ENCODE results near the gene TNNT1. TPM values are rescaled to one million over a fixed set of nuclear protein-coding genes. Genes with fewer than 3 reads are reported as not detected.
A peak's percentile ranks its signal among the peaks of the same experiment; 100 is the strongest.

TNNT1 gene
- polyA plus RNA-seq, 1 experiment, result 3.3 TPM

DNA sequence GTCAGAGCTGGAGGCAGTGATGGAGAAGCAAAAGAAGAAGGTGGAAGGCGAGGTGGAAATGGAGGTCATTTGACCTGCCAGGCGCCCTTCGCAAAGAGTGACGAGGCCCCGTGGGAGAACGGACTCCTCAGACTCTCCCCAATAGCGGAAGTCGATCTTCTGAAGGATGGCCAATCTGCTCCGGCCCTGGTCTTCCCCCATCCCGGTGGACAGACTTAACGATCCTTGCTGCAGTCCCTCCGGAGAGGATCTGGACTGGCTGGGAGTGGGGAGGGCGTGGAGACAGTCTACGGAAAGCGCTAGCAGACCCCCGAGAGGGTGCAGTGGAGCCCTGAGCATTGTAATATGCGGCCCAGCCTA is 61.5 kb downstream of the TNNT1 start:
- Histone ChIP-seq H3K9me3 (ENCODE audit: control insufficient read depth, insufficient read depth, low read length) (peaks cover 6% of the 10 kb centered on the region), H3K27me3 (ENCODE audit: control insufficient read depth, insufficient read depth, low read length) (peaks cover 36% of the 10 kb centered on the region), H3K4me3 (ENCODE audit: low read depth, low read length) (peak overlapping the region; percentile 68), H3K27ac (ENCODE audit: low read depth, low read length) (peak overlapping the region; percentile 31)
- ChIA-PET POLR2A (interaction anchor here (0.6 to 1.0 kb wide), 3 partner anchors 30 to 618 kb away, joined by 3 to 4 read pairs (median 3); partner anchors contain the start of gene PPP1R12C), CTCF (interaction anchor here (0.7 to 3.2 kb wide), 8 partner anchors 10 to 73 kb away, joined by 3 to 19 read pairs (median 6); partner anchors contain the start of genes EPS8L1, PPP1R12C and RDH13)
- TF ChIP-seq, protein P1, sequence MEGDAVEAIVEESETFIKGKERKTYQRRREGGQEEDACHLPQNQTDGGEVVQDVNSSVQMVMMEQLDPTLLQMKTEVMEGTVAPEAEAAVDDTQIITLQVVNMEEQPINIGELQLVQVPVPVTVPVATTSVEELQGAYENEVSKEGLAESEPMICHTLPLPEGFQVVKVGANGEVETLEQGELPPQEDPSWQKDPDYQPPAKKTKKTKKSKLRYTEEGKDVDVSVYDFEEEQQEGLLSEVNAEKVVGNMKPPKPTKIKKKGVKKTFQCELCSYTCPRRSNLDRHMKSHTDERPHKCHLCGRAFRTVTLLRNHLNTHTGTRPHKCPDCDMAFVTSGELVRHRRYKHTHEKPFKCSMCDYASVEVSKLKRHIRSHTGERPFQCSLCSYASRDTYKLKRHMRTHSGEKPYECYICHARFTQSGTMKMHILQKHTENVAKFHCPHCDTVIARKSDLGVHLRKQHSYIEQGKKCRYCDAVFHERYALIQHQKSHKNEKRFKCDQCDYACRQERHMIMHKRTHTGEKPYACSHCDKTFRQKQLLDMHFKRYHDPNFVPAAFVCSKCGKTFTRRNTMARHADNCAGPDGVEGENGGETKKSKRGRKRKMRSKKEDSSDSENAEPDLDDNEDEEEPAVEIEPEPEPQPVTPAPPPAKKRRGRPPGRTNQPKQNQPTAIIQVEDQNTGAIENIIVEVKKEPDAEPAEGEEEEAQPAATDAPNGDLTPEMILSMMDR (IDR thresholded peaks at IDR 0.05; ENCODE audit: low read depth, low read length), result no peak
- no peak for DNase-seq (ENCODE audit: low read depth, low spot score)

DNA sequence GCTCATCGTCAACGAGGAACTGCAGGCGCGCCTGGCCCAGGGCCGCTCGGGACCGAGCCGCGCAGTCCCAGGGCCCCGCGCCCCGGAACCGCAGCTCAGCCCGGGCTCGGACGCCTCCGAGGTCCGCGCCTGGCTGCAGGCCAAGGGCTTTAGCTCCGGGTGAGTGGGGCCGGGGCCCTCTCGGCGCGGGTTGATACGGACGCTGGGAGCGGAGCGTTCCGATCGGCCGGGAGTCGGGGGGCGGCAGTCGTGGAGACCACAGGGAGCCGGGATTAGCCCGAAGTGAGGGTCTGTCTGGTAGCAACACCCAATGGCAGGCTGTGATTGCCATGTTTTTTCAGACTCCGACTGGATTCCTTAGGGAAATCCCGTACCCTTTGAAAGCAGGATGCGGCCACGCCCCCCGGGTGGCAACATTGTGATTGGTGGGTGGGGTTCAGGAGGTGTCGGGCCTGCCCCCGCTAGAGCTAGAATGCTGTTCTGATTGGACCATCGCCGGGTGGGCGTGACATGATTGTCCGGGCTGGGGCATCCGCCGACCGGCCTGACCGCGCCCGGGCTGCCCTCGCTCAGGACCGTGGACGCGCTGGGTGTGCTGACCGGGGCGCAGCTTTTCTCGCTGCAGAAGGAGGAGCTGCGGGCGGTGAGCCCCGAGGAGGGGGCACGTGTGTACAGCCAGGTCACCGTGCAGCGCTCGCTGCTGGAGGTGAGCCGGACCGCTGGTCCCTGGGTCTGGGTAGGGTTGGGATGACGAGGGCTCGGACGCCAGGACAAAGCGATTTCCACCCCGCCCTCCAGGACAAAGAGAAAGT is 62.1 kb downstream of the TNNT1 start:
- ChIA-PET CTCF (interaction anchor here (1.5 to 2.0 kb wide), 3 partner anchors 11 to 73 kb away, joined by 4 to 9 read pairs (median 7); partner anchors contain the start of gene EPS8L1), POLR2A (interaction anchor here (0.6 to 1.0 kb wide), 4 partner anchors 31 to 1221 kb away, joined by 3 to 4 read pairs (median 3); partner anchors contain the start of gene PPP1R12C)
- peak; percentile 82 for DNase-seq (ENCODE audit: low read depth, low spot score)
- Histone ChIP-seq H3K4me3 (ENCODE audit: low read depth, low read length) (peak overlapping the region; percentile 68), H3K27me3 (ENCODE audit: control insufficient read depth, insufficient read depth, low read length) (peaks cover 42% of the 10 kb centered on the region), H3K27ac (ENCODE audit: low read depth, low read length) (peak overlapping the region; percentile 31), H3K9me3 (ENCODE audit: control insufficient read depth, insufficient read depth, low read length) (peaks cover 11% of the 10 kb centered on the region)
- TF ChIP-seq, protein P1 (IDR thresholded peaks at IDR 0.05; ENCODE audit: low read depth, low read length), result no peak

DNA sequence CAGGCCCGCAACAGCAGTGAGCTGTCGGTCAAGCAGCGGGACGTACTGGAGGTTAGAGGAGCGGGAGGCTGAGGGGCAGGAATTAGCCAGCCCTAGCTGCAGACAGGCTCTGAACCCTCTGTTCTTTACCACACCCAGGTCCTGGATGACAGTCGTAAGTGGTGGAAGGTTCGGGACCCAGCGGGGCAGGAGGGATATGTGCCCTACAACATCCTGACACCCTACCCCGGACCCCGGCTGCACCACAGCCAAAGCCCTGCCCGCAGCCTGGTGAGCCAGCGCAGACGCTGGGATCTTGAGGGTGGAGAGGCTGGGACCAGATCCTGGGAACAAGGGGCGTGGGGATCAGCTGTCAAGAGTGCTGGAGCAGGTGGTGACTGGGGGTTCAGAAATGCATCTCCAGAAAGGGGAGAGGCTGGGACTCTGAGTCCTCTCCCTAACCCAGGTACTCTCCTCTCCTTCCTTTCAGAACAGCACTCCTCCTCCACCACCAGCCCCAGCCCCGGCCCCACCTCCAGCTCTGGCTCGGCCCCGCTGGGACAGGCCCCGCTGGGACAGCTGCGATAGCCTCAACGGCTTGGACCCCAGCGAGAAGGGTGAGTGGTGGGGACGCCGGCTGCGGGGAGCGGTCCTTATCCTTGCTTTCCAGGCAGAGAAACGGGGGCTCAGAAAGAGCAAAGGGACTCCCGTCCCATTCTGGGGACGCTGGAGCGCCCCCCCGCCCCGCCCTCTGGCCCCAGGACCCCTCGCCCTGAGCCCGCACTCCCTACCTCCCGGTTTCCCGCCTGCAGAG is 62.9 kb downstream of the TNNT1 start:
- H3K9me3 ChIP-seq (ENCODE audit: control insufficient read depth, insufficient read depth, low read length), result peaks cover 20% of the 10 kb centered on the region
- TF ChIP-seq, protein P1 (IDR thresholded peaks at IDR 0.05; ENCODE audit: low read depth, low read length), result no peak
- no peak overlapping the region for H3K27ac ChIP-seq (ENCODE audit: low read depth, low read length)
- DNase-seq (ENCODE audit: low read depth, low spot score), result no peak
- H3K27me3 ChIP-seq (ENCODE audit: control insufficient read depth, insufficient read depth, low read length), result peaks cover 50% of the 10 kb centered on the region
- H3K4me3 ChIP-seq (ENCODE audit: low read depth, low read length), result peak overlapping the region; percentile 68
- ChIA-PET CTCF (no interaction called here), POLR2A (interaction anchor here (0.6 to 1.0 kb wide), 2 partner anchors 32 to 1220 kb away, joined by 3 to 4 read pairs; partner anchors contain the start of gene PPP1R12C)

DNA sequence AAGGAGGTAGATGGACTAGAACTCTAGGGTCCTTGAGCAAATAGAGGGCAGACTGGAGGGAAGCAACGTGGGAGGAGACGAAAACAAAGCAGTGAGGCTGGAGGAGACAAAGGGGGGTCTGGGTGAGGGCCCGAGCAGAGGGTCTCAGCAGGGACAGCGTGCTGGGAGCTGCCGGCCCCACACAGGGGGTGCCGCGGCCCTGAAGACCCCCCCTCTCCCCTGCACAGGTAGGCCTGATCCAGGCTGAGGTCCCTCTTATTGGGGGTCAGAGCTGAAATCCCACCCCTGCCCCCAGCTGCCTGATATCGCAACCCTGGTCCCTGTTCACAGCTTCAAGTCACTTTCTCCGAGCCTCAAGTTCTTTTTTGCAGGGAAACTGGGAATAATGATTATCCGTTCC is 64.6 kb downstream of the TNNT1 start:
- ChIA-PET POLR2A (no interaction called here), CTCF (no interaction called here)
- TF ChIP-seq, protein P1 (IDR thresholded peaks at IDR 0.05; ENCODE audit: low read depth, low read length), result no peak
- Histone ChIP-seq H3K4me3 (ENCODE audit: low read depth, low read length) (no peak overlapping the region), H3K27me3 (ENCODE audit: control insufficient read depth, insufficient read depth, low read length) (peaks cover 65% of the 10 kb centered on the region), H3K27ac (ENCODE audit: low read depth, low read length) (no peak overlapping the region), H3K9me3 (ENCODE audit: control insufficient read depth, insufficient read depth, low read length) (peaks cover 23% of the 10 kb centered on the region)
- DNase-seq (ENCODE audit: low read depth, low spot score), result no peak

All from AG04450 (cell line).